Left lobe of liver (tissue), 2 donors: Measurements from ENCODE around the gene ADRA2B. TPM values are rescaled to one million over a fixed set of nuclear protein-coding genes. Genes with fewer than 3 reads are reported as not detected.
A peak's percentile ranks its signal among the peaks of the same experiment; 100 is the strongest.

Source experiments
- ATAC-seq: fragments of 200-7000 bp; cut with Tn5 transposase; one replicate; pipeline ENCODE4 v1.9.1; 2020; ENCODE audit warnings: mild to moderate bottlenecking, moderate library complexity
- DNase-seq: peaks from one replicate; pipeline ENCODE4 v3.0.0-alpha.2; 2020; ENCODE audit warnings: low spot score
- total RNA-seq: library from RNA; stranded (reverse); gene quantifications from one replicate; pipeline ENCODE4 v1.2.1, GENCODE V29; 2021
- donor health status: DM: no; HTN: no; CAD: no; lungs with moderate emphysema.
- donor health status: DM: no; HTN: yes; CAD: no.

Gene ADRA2B
- total RNA-seq, 1 donor from 2014 or later, result 11.4 TPM

GRCh38 chr2:96119389-96119751 lies 3.0 kb upstream of the ADRA2B start:
- ATAC-seq (no peak), DNase-seq (no peak)

GRCh38 chr2:96118698-96119388 lies 2.5 kb upstream of the ADRA2B start:
- ATAC-seq, result no peak
- no peak for DNase-seq

- DNase-seq (no peak), ATAC-seq (no peak)
Measured at GRCh38 chr2:96117701-96118588, 1.6 kb upstream of the ADRA2B start.

GRCh38 chr2:96116879-96117533 lies 635 bp upstream of the ADRA2B start:
- ATAC-seq, result peak; percentile 92
- peak; percentile 56 for DNase-seq

GRCh38 chr2:96115631-96116423 lies 544 bp downstream of the ADRA2B start:
- no peak for ATAC-seq
- no peak for DNase-seq

- DNase-seq, result no peak
- no peak for ATAC-seq
Measured at GRCh38 chr2:96114903-96115581, 1.3 kb downstream of the ADRA2B start.

- ATAC-seq (no peak), DNase-seq (no peak)
Measured at GRCh38 chr2:96114546-96114902, 1.8 kb downstream of the ADRA2B start.

- DNase-seq (no peak), ATAC-seq (no peak)
Measured at GRCh38 chr2:96113951-96114350, 2.4 kb downstream of the ADRA2B start.

GRCh38 chr2:96113367-96113677 lies 3.0 kb downstream of the ADRA2B start:
- ATAC-seq, result no peak
- no peak for DNase-seq

- ATAC-seq (no peak), DNase-seq (no peak)
Measured at GRCh38 chr2:96112501-96113366, 3.6 kb downstream of the ADRA2B start.

GRCh38 chr2:96111823-96112500 lies 4.4 kb downstream of the ADRA2B start:
- DNase-seq, result no peak

GRCh38 chr2:96111257-96111640 lies 5.1 kb downstream of the ADRA2B start:
- ATAC-seq, result no peak
- DNase-seq, result no peak

More at GRCh38 chr2:96111823-96112500, 4.4 kb downstream of the ADRA2B start:
- ATAC-seq, result no peak

- no peak for ATAC-seq
- no peak for DNase-seq
Measured at GRCh38 chr2:96110621-96111256, 5.6 kb downstream of the ADRA2B start.

- no peak for DNase-seq
- no peak for ATAC-seq
Measured at GRCh38 chr2:96109931-96110511, 6.3 kb downstream of the ADRA2B start.

GRCh38 chr2:96109361-96109680 lies 7.0 kb downstream of the ADRA2B start:
- DNase-seq (no peak), ATAC-seq (peak; percentile 13)

GRCh38 chr2:96108541-96109360 lies 7.6 kb downstream of the ADRA2B start:
- DNase-seq (no peak), ATAC-seq (peak; percentile 38)

- no peak for DNase-seq
Measured at GRCh38 chr2:96108151-96108540, 8.2 kb downstream of the ADRA2B start.

GRCh38 chr2:96107708-96108065 lies 8.7 kb downstream of the ADRA2B start:
- DNase-seq, result no peak

More at GRCh38 chr2:96108151-96108540, 8.2 kb downstream of the ADRA2B start:
- no peak for ATAC-seq

More at GRCh38 chr2:96107708-96108065, 8.7 kb downstream of the ADRA2B start:
- ATAC-seq, result no peak
